ENCODE data around the gene SIM1.

GRCh38 chr6:100447900-100448748 is 16.6 kb downstream of the SIM1 start:
- TF ChIP-seq CTCF (IDR thresholded peaks at IDR 0.05; ENCODE audit: low read depth, low read length) (no peak), POLR2A (IDR thresholded peaks at IDR 0.05; ENCODE audit: extremely low read depth, insufficient read length) (no peak), MAX (IDR thresholded peaks at IDR 0.05; ENCODE audit: low read depth, low read length) (no peak), MYC (IDR thresholded peaks at IDR 0.05; ENCODE audit: low read depth, low read length) (no peak)
